Transverse colon (tissue), 4 donors: ENCODE measurements around the gene ZFAND4. TPM values are rescaled to one million over a fixed set of nuclear protein-coding genes. Genes with fewer than 3 reads are reported as not detected.
"Not testable (repeated sequence)": the region's sequence is repeated elsewhere in the genome, so short reads cannot be mapped to it uniquely, and the experiment has no call there.

Experiments
- DNase-seq: peaks from one replicate; pipeline ENCODE4 v3.0.0-alpha.2; 2019
- H3K27ac ChIP-seq, 4 donors: fragments of 200-600 bp; sonication (generic); 2 replicates each; pipeline ENCODE4 v1.5.1; 2016 to 2018; ENCODE audit warnings: inconsistent platforms in 4 of 4
- H3K27me3 ChIP-seq: fragments of 200-600 bp; sonication (generic); 2 replicates; pipeline ENCODE4 v1.5.1; 2017; ENCODE audit warnings: inconsistent platforms
- H3K36me3 ChIP-seq, 4 donors: fragments of 200-600 bp; sonication (generic); 2 replicates each; pipeline ENCODE4 v1.5.1; 2017 to 2019; ENCODE audit warnings: inconsistent platforms in 4 of 4
- H3K4me1 ChIP-seq, 4 donors: fragments of 200-600 bp; sonication (generic); 2 replicates each; pipeline ENCODE4 v1.5.1; 2017 to 2020; ENCODE audit warnings: inconsistent platforms in 4 of 4
- H3K4me3 ChIP-seq, 4 donors: fragments of 200-600 bp; sonication (generic); 1 replicate in 1 of 4; 2 replicates in 3 of 4; pipeline versions ENCODE4 v1.5.1 to v1.6.1; 2017 to 2019; ENCODE audit warnings: inconsistent platforms in 4 of 4
- H3K9me3 ChIP-seq, 2 donors: fragments of 200-600 bp; sonication (generic); 2 replicates each; pipeline ENCODE4 v1.5.1; 2017 to 2019; ENCODE audit warnings: inconsistent platforms in 2 of 2
- CTCF ChIP-seq, 5 experiments: fragments of 200-600 bp in 3 of 5; fragments of 450-650 bp in 2 of 5; sonication (generic) in 3 of 5; IDR thresholded peaks; 1 replicate in 2 of 5; 2 replicates in 3 of 5; pipeline ENCODE4 v1.5.1; 2016 to 2017; ENCODE audit warnings: antibody characterized with exemption in 5 of 5, inconsistent platforms in 3 of 5, mild to moderate bottlenecking in 2 of 5, moderate library complexity in 1 of 5
- EP300 ChIP-seq: sonication (generic); formaldehyde crosslinking; IDR thresholded peaks from one replicate; pipeline ENCODE4 v1.6.1; 2017; ENCODE audit warnings: antibody characterized with exemption, low read depth
- POLR2A ChIP-seq: fragments of 450-650 bp; IDR thresholded peaks from one replicate; pipeline ENCODE4 v1.6.1; 2016; ENCODE audit warnings: antibody characterized with exemption, mild to moderate bottlenecking, moderate library complexity
- POLR2AphosphoS5 ChIP-seq, 3 donors: sonication (generic); formaldehyde crosslinking; IDR thresholded peaks; one replicate each; pipeline ENCODE4 v1.6.1; 2016; ENCODE audit warnings: antibody characterized with exemption in 3 of 3
- WGBS, 2 donors: methylation state at CpG; one replicate each; pipeline ENCODE4 v1.1.5; 2018; ENCODE audit warnings: low coverage in 1 of 2; 5-methylcytosine and 5-hydroxymethylcytosine counted together
- in situ Hi-C, 4 donors: fragments of 200-750 bp; cut with MboI; loops; one replicate each; pipeline versions ENCODE4 v1.15.0 to v1.15.1; 2017; ENCODE audit warnings: low sequenced_read_pairs in 3 of 4, low pct_ligation_motif_present in 1 of 4, low pct_unique_long_range_greater_than_20kb in 1 of 4
- intact Hi-C: fragments of 100-400 bp; cut with DNase I; formaldehyde crosslinking; loops from one replicate; pipeline ENCODE4 v1.15.1; 2023; ENCODE audit warnings: low total_unique reads
- total RNA-seq, 4 donors: library from RNA; depleted of rRNA; stranded (reverse); fragments of >200 nt; gene quantifications; one replicate each; pipeline ENCODE4 v1.1.0, GENCODE V29; 2016

The ZFAND4 gene
- total RNA-seq, 4 donors from 2014 or later, result 9.0 to 34.4 (median 21.4) TPM

- 63% methylated on average over 3 of the region's 3 CpGs; no CpG with 5 or more reads in 1 of the 2 donors for WGBS, 2 donors
These were observed 96.5 kb downstream of the ZFAND4 start for GRCh38 chr10:45575966-45576597.

GRCh38 chr10:45575032-45575761 lies 97.4 kb downstream of the ZFAND4 start:
- intact Hi-C loops, H3K9me3 ChIP-seq, H3K36me3 ChIP-seq, H3K27me3 ChIP-seq, H3K4me3 ChIP-seq, DNase-seq, in situ Hi-C loops: not testable (repeated sequence)
- WGBS, 2 donors, result 84 to 93% methylated on average over 11 of the region's 11 CpGs
- peaks cover 0 to 16% (median 6%) of the 10 kb centered on the region in 4 donors for H3K4me1 ChIP-seq
- H3K27ac ChIP-seq, result peak overlapping the region; percentile 67 to 75 (median 72)

More at GRCh38 chr10:45575966-45576597, 96.5 kb downstream of the ZFAND4 start:
- in situ Hi-C loops, result no loop called here
- H3K27me3 ChIP-seq, result no peaks in the 10 kb centered on the region
- DNase-seq, result no peak
- TF ChIP-seq CTCF (IDR thresholded peaks at IDR 0.05), result no peak
- TF ChIP-seq POLR2AphosphoS5 (IDR thresholded peaks at IDR 0.05), result no peak
- no peak for TF ChIP-seq POLR2A
- no peak for TF ChIP-seq EP300
- no peaks in the 10 kb centered on the region for H3K9me3 ChIP-seq
- intact Hi-C loops, result no loop called here
- peaks cover 0 to 20% (median 11%) of the 10 kb centered on the region in 4 donors for H3K4me1 ChIP-seq
- no peaks in the 10 kb centered on the region for H3K36me3 ChIP-seq
- no peak overlapping the region for H3K4me3 ChIP-seq
- peak overlapping the region; percentile 67 to 75 (median 72) for H3K27ac ChIP-seq

GRCh38 chr10:45569471-45569870 lies 103.1 kb downstream of the ZFAND4 start:
- in situ Hi-C loops, result no loop called here
- H3K4me3 ChIP-seq, result no peak overlapping the region
- H3K9me3 ChIP-seq, result no peaks in the 10 kb centered on the region
- DNase-seq, result no peak
- H3K36me3 ChIP-seq, result no peaks in the 10 kb centered on the region
- H3K27ac ChIP-seq, result no peak overlapping the region
- TF ChIP-seq EP300 (no peak), POLR2A (no peak), CTCF (IDR thresholded peaks at IDR 0.05) (no peak), POLR2AphosphoS5 (IDR thresholded peaks at IDR 0.05) (no peak)
- 82 to 83% methylated on average over 3 of the region's 3 CpGs for WGBS, 2 donors
- H3K4me1 ChIP-seq, result no peaks in the 10 kb centered on the region
- H3K27me3 ChIP-seq, result no peaks in the 10 kb centered on the region
- intact Hi-C loops, result no loop called here

GRCh38 chr10:45566415-45566814 lies 106.2 kb downstream of the ZFAND4 start:
- DNase-seq, result no peak

More at GRCh38 chr10:45566415-45566814, 106.2 kb downstream of the ZFAND4 start:
- no peaks in the 10 kb centered on the region for H3K9me3 ChIP-seq
- H3K4me1 ChIP-seq, result no peaks in the 10 kb centered on the region
- WGBS, 2 donors, result 86 to 93% methylated on average over 3 of the region's 3 CpGs
- no peak overlapping the region for H3K27ac ChIP-seq
- in situ Hi-C loops, result no loop called here
- H3K4me3 ChIP-seq, result no peak overlapping the region
- TF ChIP-seq POLR2AphosphoS5 (IDR thresholded peaks at IDR 0.05) (no peak), POLR2A (no peak), CTCF (IDR thresholded peaks at IDR 0.05) (no peak)
- no peaks in the 10 kb centered on the region for H3K36me3 ChIP-seq
- intact Hi-C loops, result no loop called here
- no peaks in the 10 kb centered on the region for H3K27me3 ChIP-seq

Other genes with a start within 250 kb of the ZFAND4 start
- 100 to 1,000 TPM in 1 of 4 donors, 10 to 100 TPM in 3; 62.7 to 126 (median 81.6) TPM for gene WASHC2C, start 54.5 kb upstream of the ZFAND4 start, total RNA-seq
- 10 to 100 TPM; 13.0 to 94.5 (median 34.0) TPM for gene AGAP4, start 174.7 kb upstream of the ZFAND4 start, total RNA-seq